ENCODE measurements around the gene GCFC2. TPM values are rescaled to one million over a fixed set of nuclear protein-coding genes. Genes with fewer than 3 reads are reported as not detected.

Gene GCFC2
- total RNA-seq, 1 experiment from 2014 or later, result 18.3 TPM

DNA sequence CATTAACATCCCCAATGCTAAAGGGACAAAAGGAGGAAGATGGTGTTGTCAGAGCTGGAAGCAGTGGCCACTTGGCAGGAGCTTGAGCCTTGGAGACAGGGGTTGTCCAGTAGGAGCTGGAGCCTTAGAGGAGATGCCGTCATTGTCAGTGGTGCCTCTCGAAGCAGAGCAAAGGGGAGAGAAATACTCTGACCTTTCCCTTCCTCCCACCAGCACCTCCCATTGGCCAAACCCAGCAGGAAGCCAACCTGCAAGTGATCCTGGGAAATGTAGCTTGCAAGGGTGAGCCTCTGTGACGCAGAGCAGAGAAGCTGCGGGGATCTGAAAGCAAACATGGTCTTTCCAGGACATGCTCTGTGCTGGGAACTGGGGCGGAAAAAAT, 97.9 kb downstream of the GCFC2 start:
- H2BK12ac ChIP-seq (ENCODE audit: insufficient read length, low read depth, low read length), result no peak overlapping the region
- no peak for TF ChIP-seq CTCF (conservative IDR thresholded peaks at IDR 0.05)

More for the DNA sequence above, 97.9 kb downstream of the GCFC2 start:
- no peak overlapping the region for H3K27ac Mint-ChIP-seq
- H3K27ac ChIP-seq (ENCODE audit: insufficient read length, low read depth, low read length), result no peak overlapping the region
- no peak overlapping the region for H4K91ac ChIP-seq (ENCODE audit: insufficient read length, low read depth, low read length)
- H3K23ac ChIP-seq (ENCODE audit: insufficient read length, low read depth, low read length), result no peak overlapping the region
- no peaks in the 10 kb centered on the region for H3K79me2 ChIP-seq (ENCODE audit: insufficient read depth, low read length)
- H3K27me3 Mint-ChIP-seq (ENCODE audit: low read depth), result peaks cover 30% of the 10 kb centered on the region
- no peak overlapping the region for H3K4me2 ChIP-seq (ENCODE audit: insufficient read depth, insufficient read length, low read length)
- H4K5ac ChIP-seq (ENCODE audit: insufficient read length, low read depth, low read length), result no peak overlapping the region
- H2AK5ac ChIP-seq (ENCODE audit: insufficient read length, low read length), result no peak overlapping the region
- no peak overlapping the region for H3K4ac ChIP-seq (ENCODE audit: low read depth, low read length)
- H3K79me1 ChIP-seq (ENCODE audit: insufficient read depth, low read depth, low read length, poor library complexity, severe bottlenecking), result no peaks in the 10 kb centered on the region
- no peaks in the 10 kb centered on the region; a peak in 1 of 7 replicates for H3K36me3 Mint-ChIP-seq (ENCODE audit: insufficient read depth in 1 of 3, low read depth in 3 of 3)
- no peak overlapping the region for H2BK20ac ChIP-seq (ENCODE audit: low read depth, low read length, poor library complexity, severe bottlenecking)
- H2BK15ac ChIP-seq (ENCODE audit: low read depth, low read length), result no peak overlapping the region
- DNase-seq, result no peak
- H2BK120ac ChIP-seq (ENCODE audit: low read depth, low read length, poor library complexity, severe bottlenecking), result no peak overlapping the region
- no peak overlapping the region for H3K4me3 Mint-ChIP-seq
- no peaks in the 10 kb centered on the region for H3K27me3 ChIP-seq (ENCODE audit: insufficient read depth, low read length)
- no peak overlapping the region for H2BK5ac ChIP-seq (ENCODE audit: insufficient read length, low read length)
- H3K9me3 Mint-ChIP-seq, result peaks cover 3 to 8% of the 10 kb centered on the region in 2 experiments; a peak in 3 of 5 replicates
- no peak overlapping the region for H3K18ac ChIP-seq (ENCODE audit: insufficient read length, low read depth, low read length)
- no peak overlapping the region for H3K9ac ChIP-seq (ENCODE audit: extremely low read depth, insufficient read length, low read length)
- WGBS (ENCODE audit: extremely low coverage, insufficient read length, low lambda C conversion rate), result no CpG with 5 or more reads among the region's 5 CpGs
- peaks cover 6 to 15% of the 10 kb centered on the region in 2 experiments for H3K4me1 Mint-ChIP-seq
- no peaks in the 10 kb centered on the region for H3K9me3 ChIP-seq (ENCODE audit: control insufficient read depth, low read depth, low read length)
- no peaks in the 10 kb centered on the region for H3K4me1 ChIP-seq (ENCODE audit: insufficient read depth, low read length)
- no peak overlapping the region for H3K56ac ChIP-seq (ENCODE audit: insufficient read length, low read depth, low read length)
- H3K14ac ChIP-seq (ENCODE audit: insufficient read depth, low read length), result no peak overlapping the region
- no peak overlapping the region for H3T11ph ChIP-seq (ENCODE audit: low read length)
- no peak overlapping the region for H4K8ac ChIP-seq (replicated peaks; ENCODE audit: insufficient read length, low read depth, low read length)
- H4K20me1 ChIP-seq (ENCODE audit: control insufficient read depth, insufficient read depth, insufficient read length), result no peaks in the 10 kb centered on the region
- no peak overlapping the region for H2AFZ ChIP-seq (ENCODE audit: low read length)
- H3K23me2 ChIP-seq (ENCODE audit: insufficient read length, low read depth, low read length, poor library complexity, severe bottlenecking), result no peaks in the 10 kb centered on the region

Other genes with a start within 250 kb of the GCFC2 start
- 0.68 and 1.7 TPM in 2 replicates for gene EVA1A, start 150.0 kb downstream of the GCFC2 start, total RNA-seq (2021)
- gene MRPL19, start 64.1 kb downstream of the GCFC2 start, total RNA-seq (2021), result 70.0 and 73.0 TPM in 2 replicates